MCF 10A (cell line): ENCODE results near the gene FCHO1. TPM values are rescaled to one million over a fixed set of nuclear protein-coding genes. Genes with fewer than 3 reads are reported as not detected.

Experiments used
- BruUV-seq: library from RNA; stranded (reverse); fragments of 400-500 nt; replicated peaks from 2 replicates; lab custom pipeline; 2021; lab: Mats Ljungman, UMichigan
- CTCF ChIA-PET: fragments of 300-600 bp; sonication (Branson Sonifier 250); formaldehyde crosslinking; extraction: SDS; loops from one replicate; lab custom pipeline; 2021; ENCODE audit warnings: antibody characterized with exemption, inconsistent platforms; lab: Yijun Ruan, JAX
- POLR2A ChIA-PET: fragments of 300-600, 350-650 bp; sonication (Branson Sonifier 250); formaldehyde crosslinking; extraction: SDS; loops from one replicate; lab custom pipeline; 2020; ENCODE audit warnings: antibody characterized with exemption, inconsistent platforms; lab: Yijun Ruan, JAX
- DNase-seq: peaks from one replicate; pipeline ENCODE4 v3.0.0-alpha.2; 2018; ENCODE audit not compliant: unreplicated experiment
- H3K27ac Mint-ChIP-seq: one replicate; pipeline ENCODE4 v1.8.0; 2022; ENCODE audit warnings: mild to moderate bottlenecking, low read depth, mixed read lengths; ENCODE audit not compliant: unreplicated experiment
- H3K27me3 Mint-ChIP-seq: one replicate; pipeline ENCODE4 v1.8.0; 2022; ENCODE audit warnings: mixed read lengths; ENCODE audit not compliant: insufficient read depth, unreplicated experiment
- H3K36me3 Mint-ChIP-seq: one replicate; pipeline ENCODE4 v1.8.0; 2022; ENCODE audit warnings: mild to moderate bottlenecking, moderate library complexity, mixed read lengths; ENCODE audit not compliant: insufficient read depth, unreplicated experiment
- H3K4me1 Mint-ChIP-seq: one replicate; pipeline ENCODE4 v1.8.0; 2022; ENCODE audit warnings: mixed read lengths; ENCODE audit not compliant: insufficient read depth, unreplicated experiment
- H3K4me3 Mint-ChIP-seq: one replicate; pipeline ENCODE4 v1.8.0; 2022; ENCODE audit warnings: mild to moderate bottlenecking, moderate library complexity, mixed read lengths; ENCODE audit not compliant: unreplicated experiment
- H3K9me3 Mint-ChIP-seq: one replicate; pipeline ENCODE4 v1.8.0; 2022; ENCODE audit warnings: mixed read lengths; ENCODE audit not compliant: unreplicated experiment
- intact Hi-C: fragments of 100-400 bp; cut with micrococcal nuclease; formaldehyde crosslinking; loops from 2 replicates; pipeline ENCODE4 v1.14.1; 2022
- total RNA-seq: library from RNA; stranded (reverse); gene quantifications from 2 replicates; pipeline ENCODE4 v1.2.3, GENCODE V29; 2022
- TF ChIP-seq, protein P1 (sequence below): fragments of 200-600 bp; IDR thresholded peaks from one replicate; pipeline ENCODE4 v1.8.0; 2022; ENCODE audit warnings: antibody characterized with exemption, mild to moderate bottlenecking; ENCODE audit not compliant: unreplicated experiment

The FCHO1 gene
- total RNA-seq, 1 experiment from 2014 or later: 0.23 TPM

DNA sequence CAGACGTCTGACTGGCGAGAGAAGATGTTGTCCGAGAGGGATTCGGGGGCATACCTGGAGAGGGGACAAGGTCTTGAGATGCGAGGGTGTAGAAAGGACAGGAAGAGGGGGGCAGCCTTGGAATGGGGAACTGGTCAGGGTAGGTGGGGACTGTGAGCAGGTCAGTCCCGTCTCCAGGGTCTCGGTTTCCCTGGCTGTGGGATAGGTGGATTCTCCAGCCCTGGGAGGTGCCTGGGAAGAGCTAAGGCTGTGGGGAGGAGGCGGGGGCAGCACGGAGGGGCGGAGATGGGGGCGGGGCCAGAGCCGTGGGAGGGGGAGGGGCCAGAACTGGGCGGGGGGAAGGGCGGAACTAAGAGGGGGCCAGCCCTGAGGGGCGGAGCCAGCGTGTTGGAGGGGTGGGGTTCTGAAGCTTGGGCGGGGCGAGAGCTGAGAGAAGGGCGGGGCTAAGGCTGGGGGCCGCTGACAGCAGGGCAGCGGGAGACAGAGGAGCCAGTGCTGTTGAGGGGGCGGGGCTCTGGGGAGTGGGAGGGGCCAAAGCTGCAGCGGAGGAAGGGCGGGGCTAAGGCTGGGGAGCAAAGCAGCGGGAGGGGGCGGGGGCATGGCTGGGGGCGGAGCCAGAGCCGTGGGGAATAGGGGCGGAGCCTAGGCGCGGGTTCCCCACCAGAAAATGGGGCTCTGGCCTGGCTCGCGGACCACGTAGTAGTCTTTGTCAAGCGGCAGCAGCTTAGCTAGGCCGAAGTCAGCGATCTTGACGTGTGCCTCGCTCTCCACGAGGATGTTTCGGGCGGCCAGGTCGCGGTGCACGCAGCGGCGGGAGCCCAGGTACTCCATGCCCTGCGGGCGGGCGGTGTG lies 79.5 kb downstream of the FCHO1 start:
- H3K36me3 Mint-ChIP-seq: no peaks in the 10 kb centered on the region
- no peaks in the 10 kb centered on the region for H3K27me3 Mint-ChIP-seq
- no peak overlapping the region for H3K27ac Mint-ChIP-seq
- TF ChIP-seq, protein P1, sequence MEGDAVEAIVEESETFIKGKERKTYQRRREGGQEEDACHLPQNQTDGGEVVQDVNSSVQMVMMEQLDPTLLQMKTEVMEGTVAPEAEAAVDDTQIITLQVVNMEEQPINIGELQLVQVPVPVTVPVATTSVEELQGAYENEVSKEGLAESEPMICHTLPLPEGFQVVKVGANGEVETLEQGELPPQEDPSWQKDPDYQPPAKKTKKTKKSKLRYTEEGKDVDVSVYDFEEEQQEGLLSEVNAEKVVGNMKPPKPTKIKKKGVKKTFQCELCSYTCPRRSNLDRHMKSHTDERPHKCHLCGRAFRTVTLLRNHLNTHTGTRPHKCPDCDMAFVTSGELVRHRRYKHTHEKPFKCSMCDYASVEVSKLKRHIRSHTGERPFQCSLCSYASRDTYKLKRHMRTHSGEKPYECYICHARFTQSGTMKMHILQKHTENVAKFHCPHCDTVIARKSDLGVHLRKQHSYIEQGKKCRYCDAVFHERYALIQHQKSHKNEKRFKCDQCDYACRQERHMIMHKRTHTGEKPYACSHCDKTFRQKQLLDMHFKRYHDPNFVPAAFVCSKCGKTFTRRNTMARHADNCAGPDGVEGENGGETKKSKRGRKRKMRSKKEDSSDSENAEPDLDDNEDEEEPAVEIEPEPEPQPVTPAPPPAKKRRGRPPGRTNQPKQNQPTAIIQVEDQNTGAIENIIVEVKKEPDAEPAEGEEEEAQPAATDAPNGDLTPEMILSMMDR: no peak
- CTCF ChIA-PET: no interaction called here
- BruUV-seq: no TSS peak
- no peaks in the 10 kb centered on the region for H3K9me3 Mint-ChIP-seq
- H3K4me1 Mint-ChIP-seq: peaks cover 7% of the 10 kb centered on the region
- no peak overlapping the region for H3K4me3 Mint-ChIP-seq
- no peak for DNase-seq
- intact Hi-C loops: no loop called here
- POLR2A ChIA-PET: no interaction called here

DNA sequence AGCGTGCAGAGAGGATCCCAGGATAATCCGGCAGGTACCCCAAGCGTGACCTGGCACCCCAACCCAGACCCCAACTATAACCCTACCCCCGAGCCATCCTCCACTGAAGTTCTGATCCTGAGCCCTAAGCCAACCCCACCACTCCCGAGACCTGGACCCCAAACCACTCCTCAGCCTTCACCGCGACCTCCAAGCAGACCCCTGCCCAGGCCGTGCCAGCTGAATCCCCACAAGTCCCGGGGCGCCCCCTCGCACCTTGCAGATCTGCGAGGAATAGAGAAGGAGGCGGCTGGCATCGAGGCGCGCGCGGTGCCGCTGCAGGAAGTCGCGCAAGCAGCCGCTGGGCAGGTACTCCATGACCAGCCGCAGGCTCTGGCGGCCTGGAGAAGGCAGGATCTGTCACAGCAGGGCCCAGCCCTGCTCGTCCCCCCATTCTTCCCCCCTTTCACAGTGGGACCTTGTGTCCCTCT lies 80.2 kb downstream of the FCHO1 start:
- BruUV-seq: no TSS peak
- H3K4me1 Mint-ChIP-seq: peaks cover 7% of the 10 kb centered on the region
- no peaks in the 10 kb centered on the region for H3K36me3 Mint-ChIP-seq
- no peaks in the 10 kb centered on the region for H3K27me3 Mint-ChIP-seq
- TF ChIP-seq, protein P1: no peak
- intact Hi-C loops: no loop called here
- no peak overlapping the region for H3K4me3 Mint-ChIP-seq
- no peaks in the 10 kb centered on the region for H3K9me3 Mint-ChIP-seq
- POLR2A ChIA-PET: no interaction called here
- no peak overlapping the region for H3K27ac Mint-ChIP-seq
- no peak for DNase-seq
- CTCF ChIA-PET: no interaction called here

DNA sequence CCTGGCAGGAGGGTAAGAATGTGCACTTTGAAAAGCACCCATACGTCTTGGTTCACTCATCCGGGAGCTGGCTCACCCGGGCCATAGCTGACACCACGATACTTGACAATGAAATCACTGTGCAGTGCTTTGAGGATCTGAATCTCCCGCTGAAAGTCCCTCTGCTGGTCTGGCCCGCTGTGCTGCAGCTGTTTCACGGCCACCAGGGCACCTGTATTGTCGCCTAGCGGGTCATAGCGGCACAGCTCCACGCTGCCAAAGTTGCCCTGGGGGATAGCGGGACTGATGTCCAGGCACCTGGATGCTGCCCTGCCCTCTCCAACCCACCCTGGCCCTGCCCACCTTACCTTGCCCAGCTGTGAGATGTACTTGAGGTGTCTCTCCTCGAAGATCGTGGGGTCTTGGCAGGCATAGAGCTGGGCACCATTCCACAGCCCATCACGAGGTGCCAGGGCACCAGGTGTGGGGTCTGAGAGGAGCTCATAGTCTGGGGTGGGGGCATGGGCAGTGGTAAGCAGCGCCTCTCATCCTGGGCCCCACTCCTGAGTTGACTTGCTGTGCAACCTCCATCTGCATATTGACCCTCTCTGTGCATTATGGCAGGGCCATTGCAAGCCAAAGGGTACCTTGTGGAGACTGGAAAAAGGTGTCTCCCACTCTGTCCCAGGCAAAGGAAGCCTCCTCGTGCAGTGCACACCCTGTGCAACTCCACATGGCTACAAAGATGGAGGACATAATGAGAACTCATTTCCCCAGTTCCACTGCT lies 81.3 kb downstream of the FCHO1 start:
- intact Hi-C loops: no loop called here
- ChIA-PET POLR2A (interaction anchor here (0.7 kb wide), 1 partner anchor 10 kb away, joined by 4 read pairs; no protein-coding TSS in a partner anchor), CTCF (interaction anchor here (0.6 to 1.1 kb wide), 2 partner anchors 259 to 437 kb away, joined by 3 to 4 read pairs; no protein-coding TSS in a partner anchor)
- Mint-ChIP-seq H3K36me3 (no peaks in the 10 kb centered on the region), H3K9me3 (no peaks in the 10 kb centered on the region), H3K4me1 (peaks cover 6% of the 10 kb centered on the region), H3K27ac (no peak overlapping the region), H3K27me3 (no peaks in the 10 kb centered on the region), H3K4me3 (no peak overlapping the region)
- TF ChIP-seq, protein P1: no peak
- DNase-seq: no peak
- no TSS peak for BruUV-seq
